ENCODE data around the gene PPP6R3.
"Not testable (repeated sequence)": the region's sequence is repeated elsewhere in the genome, so short reads cannot be mapped to it uniquely, and the experiment has no call there.

Gene PPP6R3

GRCh38 chr11:68457216-68457897 is 3.2 kb upstream of the PPP6R3 start:
- Mint-ChIP-seq H3K27me3 (no peaks in the 10 kb centered on the region), H3K36me3 (ENCODE audit: insufficient read depth) (peaks cover 31% of the 10 kb centered on the region), H3K4me3 (no peak overlapping the region), H3K27ac (no peak overlapping the region), H3K4me1 (ENCODE audit: low read depth in 2 of 2) (peaks cover 6 to 9% of the 10 kb centered on the region in 2 donors), H3K9me3 (no peaks in the 10 kb centered on the region)
- ATAC-seq (replicated peaks) (no peak), DNase-seq (no peak)

GRCh38 chr11:68457898-68458249 is 2.7 kb upstream of the PPP6R3 start:
- DNase-seq (no peak), ATAC-seq (replicated peaks) (no peak)
- H3K4me3 Mint-ChIP-seq: no peak overlapping the region
- peak overlapping the region in 1 of 2 donors; percentile 38 for H3K27ac Mint-ChIP-seq
- H3K9me3 Mint-ChIP-seq: no peaks in the 10 kb centered on the region
- peaks cover 34% of the 10 kb centered on the region for H3K36me3 Mint-ChIP-seq (ENCODE audit: insufficient read depth)
- no peaks in the 10 kb centered on the region for H3K27me3 Mint-ChIP-seq
- H3K4me1 Mint-ChIP-seq (ENCODE audit: low read depth in 2 of 2): peaks cover 11 to 15% of the 10 kb centered on the region in 2 donors

GRCh38 chr11:68458340-68458739 is 2.2 kb upstream of the PPP6R3 start:
- peak overlapping the region in 1 of 2 donors; percentile 38 for H3K27ac Mint-ChIP-seq
- not testable (repeated sequence) for H3K27me3 Mint-ChIP-seq; DNase-seq; ATAC-seq (replicated peaks); H3K9me3 Mint-ChIP-seq
- peaks cover 12 to 17% of the 10 kb centered on the region in 2 donors for H3K4me1 Mint-ChIP-seq (ENCODE audit: low read depth in 2 of 2)
- peaks cover 34% of the 10 kb centered on the region for H3K36me3 Mint-ChIP-seq (ENCODE audit: insufficient read depth)
- H3K4me3 Mint-ChIP-seq: peak overlapping the region; percentile 32 to 58

- peak; percentile 90 to 94 (median 93) for DNase-seq
- peak; percentile 88 for ATAC-seq (replicated peaks)
- Mint-ChIP-seq H3K4me1 (ENCODE audit: low read depth in 2 of 2) (peaks cover 27 to 28% of the 10 kb centered on the region in 2 donors), H3K36me3 (ENCODE audit: insufficient read depth) (peaks cover 35% of the 10 kb centered on the region), H3K4me3 (peak overlapping the region; percentile 94 to 96), H3K27ac (peak overlapping the region; percentile 99 to 100), H3K27me3 (no peaks in the 10 kb centered on the region), H3K9me3 (no peaks in the 10 kb centered on the region)
Observed at GRCh38 chr11:68459886-68460740, 439 bp upstream of the PPP6R3 start.

- ATAC-seq (replicated peaks) (no peak), DNase-seq (no peak)
- Mint-ChIP-seq H3K4me1 (ENCODE audit: low read depth in 2 of 2) (peaks cover 35 to 40% of the 10 kb centered on the region in 2 donors), H3K9me3 (no peaks in the 10 kb centered on the region), H3K27ac (peak overlapping the region; percentile 42 to 88), H3K4me3 (peak overlapping the region; percentile 73 to 74), H3K27me3 (no peaks in the 10 kb centered on the region), H3K36me3 (ENCODE audit: insufficient read depth) (peaks cover 37% of the 10 kb centered on the region)
Observed at GRCh38 chr11:68461575-68461917, 994 bp downstream of the PPP6R3 start.

GRCh38 chr11:68463714-68464113 is 3.2 kb downstream of the PPP6R3 start:
- H3K36me3 Mint-ChIP-seq (ENCODE audit: insufficient read depth): peaks cover 41% of the 10 kb centered on the region
- H3K9me3 Mint-ChIP-seq: no peaks in the 10 kb centered on the region
- ATAC-seq (replicated peaks) (no peak), DNase-seq (no peak)
- H3K27me3 Mint-ChIP-seq: no peaks in the 10 kb centered on the region
- peak overlapping the region; percentile 42 to 72 for H3K27ac Mint-ChIP-seq
- peak overlapping the region; percentile 73 to 74 for H3K4me3 Mint-ChIP-seq
- H3K4me1 Mint-ChIP-seq (ENCODE audit: low read depth in 2 of 2): peaks cover 49 to 59% of the 10 kb centered on the region in 2 donors

GRCh38 chr11:68467201-68467834 is 6.8 kb downstream of the PPP6R3 start:
- H3K4me3 Mint-ChIP-seq: peak overlapping the region; percentile 67 to 79
- H3K9me3 Mint-ChIP-seq: no peaks in the 10 kb centered on the region
- peak overlapping the region; percentile 6 to 73 for H3K27ac Mint-ChIP-seq
- H3K4me1 Mint-ChIP-seq (ENCODE audit: low read depth in 2 of 2): peaks cover 70 to 88% of the 10 kb centered on the region in 2 donors
- H3K36me3 Mint-ChIP-seq (ENCODE audit: insufficient read depth): peaks cover 27% of the 10 kb centered on the region
- H3K27me3 Mint-ChIP-seq: no peaks in the 10 kb centered on the region
- no peak for ATAC-seq (replicated peaks)
- no peak for DNase-seq

- DNase-seq (no peak), ATAC-seq (replicated peaks) (peak; percentile 61)
- Mint-ChIP-seq H3K27me3 (no peaks in the 10 kb centered on the region), H3K4me1 (ENCODE audit: low read depth in 2 of 2) (peaks cover 72 to 93% of the 10 kb centered on the region in 2 donors), H3K9me3 (no peaks in the 10 kb centered on the region), H3K27ac (peak overlapping the region in 1 of 2 donors; percentile 88), H3K36me3 (ENCODE audit: insufficient read depth) (peaks cover 23% of the 10 kb centered on the region), H3K4me3 (peak overlapping the region; percentile 67 to 79)
Observed at GRCh38 chr11:68468217-68468828, 7.8 kb downstream of the PPP6R3 start.

GRCh38 chr11:68469122-68469521 is 8.6 kb downstream of the PPP6R3 start:
- H3K4me1 Mint-ChIP-seq (ENCODE audit: low read depth in 2 of 2): peaks cover 71 to 93% of the 10 kb centered on the region in 2 donors
- DNase-seq (no peak), ATAC-seq (replicated peaks) (no peak)
- H3K4me3 Mint-ChIP-seq: peak overlapping the region; percentile 67 to 79
- H3K27ac Mint-ChIP-seq: peak overlapping the region; percentile 77 to 88
- H3K36me3 Mint-ChIP-seq (ENCODE audit: insufficient read depth): peaks cover 22% of the 10 kb centered on the region
- no peaks in the 10 kb centered on the region for H3K27me3 Mint-ChIP-seq
- no peaks in the 10 kb centered on the region for H3K9me3 Mint-ChIP-seq

GRCh38 chr11:68469642-68470041 is 9.1 kb downstream of the PPP6R3 start:
- no peak for DNase-seq
- Mint-ChIP-seq H3K4me1 (ENCODE audit: low read depth in 2 of 2) (peaks cover 68 to 92% of the 10 kb centered on the region in 2 donors), H3K9me3 (no peaks in the 10 kb centered on the region), H3K27me3 (no peaks in the 10 kb centered on the region), H3K27ac (peak overlapping the region; percentile 77 to 88), H3K36me3 (ENCODE audit: insufficient read depth) (peaks cover 19% of the 10 kb centered on the region), H3K4me3 (peak overlapping the region; percentile 67 to 79)
- no peak for ATAC-seq (replicated peaks)

GRCh38 chr11:68470304-68470811 is 9.8 kb downstream of the PPP6R3 start:
- Mint-ChIP-seq H3K27ac (peak overlapping the region; percentile 77 to 88), H3K27me3 (no peaks in the 10 kb centered on the region), H3K4me1 (ENCODE audit: low read depth in 2 of 2) (peaks cover 70 to 85% of the 10 kb centered on the region in 2 donors), H3K4me3 (peak overlapping the region; percentile 67 to 79), H3K36me3 (ENCODE audit: insufficient read depth) (peaks cover 14% of the 10 kb centered on the region), H3K9me3 (no peaks in the 10 kb centered on the region)
- no peak for ATAC-seq (replicated peaks)
- no peak for DNase-seq

- peaks cover 62 to 75% of the 10 kb centered on the region in 2 donors for H3K4me1 Mint-ChIP-seq (ENCODE audit: low read depth in 2 of 2)
Observed at GRCh38 chr11:68471360-68472340, 11.1 kb downstream of the PPP6R3 start.

More at GRCh38 chr11:68471360-68472340, 11.1 kb downstream of the PPP6R3 start:
- DNase-seq (peak in 2 of 3 experiments; percentile 24 to 39), ATAC-seq (replicated peaks) (peak; percentile 86)
- H3K9me3 Mint-ChIP-seq: no peaks in the 10 kb centered on the region
- no peaks in the 10 kb centered on the region for H3K27me3 Mint-ChIP-seq
- peak overlapping the region; percentile 77 to 88 for H3K27ac Mint-ChIP-seq
- peaks cover 20% of the 10 kb centered on the region for H3K36me3 Mint-ChIP-seq (ENCODE audit: insufficient read depth)
- peak overlapping the region; percentile 67 to 79 for H3K4me3 Mint-ChIP-seq
